ENCODE data around the gene RHOB. TPM values are rescaled to one million over a fixed set of nuclear protein-coding genes. Genes with fewer than 3 reads are reported as not detected.

The RHOB gene
- total and polyA plus RNA-seq, 7 donors = 111 to 669 (median 194) TPM

- H3K9me3 ChIP-seq = no peaks in the 10 kb centered on the region
- H3K4me3 ChIP-seq = no peak overlapping the region
- no peaks in the 10 kb centered on the region for H3K36me3 ChIP-seq (ENCODE audit: insufficient read depth in 1 of 2, low read depth in 1 of 2)
- TF ChIP-seq CTCF (IDR thresholded peaks at IDR 0.05) = no peak
- DNase-seq (no peak), ATAC-seq (no peak)
- no peaks in the 10 kb centered on the region for H3K27me3 ChIP-seq (ENCODE audit: insufficient read depth in 3 of 3, low read length in 2 of 3)
- H3K27ac ChIP-seq = no peak overlapping the region
- intact Hi-C loops (cut with DNase I) = no loop called here
- H3K4me1 ChIP-seq = peaks cover 10% of the 10 kb centered on the region
- 86 to 94% (median 94%) methylated on average over 3 of the region's 3 CpGs for WGBS, 3 donors
Observed at GRCh38 chr2:20486571-20486970, 39.7 kb downstream of the RHOB start.

DNA sequence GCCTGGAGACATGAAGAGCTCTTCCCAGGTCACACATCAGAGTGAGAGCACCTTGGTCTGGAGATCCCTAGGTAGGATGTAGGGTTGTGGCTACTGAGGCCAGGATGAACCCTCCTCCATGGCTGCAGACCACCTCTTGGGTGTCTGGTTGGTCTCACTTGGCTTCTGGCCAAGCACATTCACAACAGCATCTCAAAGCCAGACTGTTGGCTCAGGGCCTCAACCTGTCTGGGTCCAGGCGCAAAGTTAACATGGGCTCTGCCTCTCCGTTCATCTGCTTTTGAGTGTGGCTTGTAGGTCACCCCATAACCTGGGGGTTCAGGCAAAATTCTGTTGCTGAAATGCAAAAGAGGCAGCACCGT is 40.1 kb downstream of the RHOB start:
- Histone ChIP-seq H3K4me3 (no peak overlapping the region), H3K36me3 (ENCODE audit: insufficient read depth in 1 of 2, low read depth in 1 of 2) (no peaks in the 10 kb centered on the region), H3K27me3 (ENCODE audit: insufficient read depth in 3 of 3, low read length in 2 of 3) (no peaks in the 10 kb centered on the region), H3K4me1 (peaks cover 10% of the 10 kb centered on the region), H3K9me3 (no peaks in the 10 kb centered on the region), H3K27ac (no peak overlapping the region)
- DNase-seq (no peak), ATAC-seq (no peak)
- 82 to 88% (median 87%) methylated on average over 3 of the region's 3 CpGs for WGBS, 3 donors
- TF ChIP-seq CTCF (IDR thresholded peaks at IDR 0.05) = no peak
- intact Hi-C loops (cut with DNase I) = no loop called here

GRCh38 chr2:20487392-20488174 is 40.7 kb downstream of the RHOB start:
- no peak for TF ChIP-seq CTCF (IDR thresholded peaks at IDR 0.05)
- no peaks in the 10 kb centered on the region for H3K36me3 ChIP-seq (ENCODE audit: insufficient read depth in 1 of 2, low read depth in 1 of 2)
- DNase-seq (no peak), ATAC-seq (no peak)
- no peak overlapping the region for H3K4me3 ChIP-seq
- no peaks in the 10 kb centered on the region for H3K9me3 ChIP-seq
- H3K4me1 ChIP-seq = peaks cover 10% of the 10 kb centered on the region
- WGBS, 3 donors = 92 to 96% (median 93%) methylated on average over 9 of the region's 9 CpGs
- intact Hi-C loops (cut with DNase I) = no loop called here
- H3K27ac ChIP-seq = no peak overlapping the region
- H3K27me3 ChIP-seq (ENCODE audit: insufficient read depth in 3 of 3, low read length in 2 of 3) = no peaks in the 10 kb centered on the region

- no peak for TF ChIP-seq CTCF (IDR thresholded peaks at IDR 0.05)
- DNase-seq (no peak), ATAC-seq (no peak)
- Histone ChIP-seq H3K36me3 (ENCODE audit: insufficient read depth in 1 of 2, low read depth in 1 of 2) (no peaks in the 10 kb centered on the region), H3K27ac (no peak overlapping the region), H3K4me3 (no peak overlapping the region), H3K27me3 (ENCODE audit: insufficient read depth in 3 of 3, low read length in 2 of 3) (no peaks in the 10 kb centered on the region), H3K9me3 (no peaks in the 10 kb centered on the region), H3K4me1 (peaks cover 10% of the 10 kb centered on the region)
- 75 to 85% (median 76%) methylated on average over 9 of the region's 9 CpGs for WGBS, 3 donors
- intact Hi-C loops (cut with DNase I) = no loop called here
Observed at GRCh38 chr2:20488201-20488641, 41.3 kb downstream of the RHOB start.

DNA sequence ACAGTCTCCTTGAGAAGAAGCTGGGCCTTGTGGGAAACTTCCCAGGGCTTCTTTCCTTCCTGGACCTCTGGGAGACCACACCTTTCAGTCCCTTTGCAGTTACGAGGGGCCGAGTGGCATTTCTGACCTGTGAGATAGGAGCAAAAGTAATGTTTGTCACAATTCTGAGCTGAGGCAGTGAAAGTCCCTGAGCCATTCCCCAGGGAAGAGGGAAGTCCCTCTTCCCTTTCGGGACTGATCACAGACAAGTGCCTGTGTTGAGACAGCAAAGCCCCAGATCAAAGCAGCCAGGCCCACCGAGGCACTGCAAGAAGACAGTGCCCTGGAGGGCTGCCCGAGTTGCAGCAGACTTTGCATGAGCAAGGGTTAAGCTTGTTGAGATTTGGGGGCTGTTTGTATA is 41.9 kb downstream of the RHOB start:
- Histone ChIP-seq H3K4me3 (no peak overlapping the region), H3K27me3 (ENCODE audit: insufficient read depth in 3 of 3, low read length in 2 of 3) (no peaks in the 10 kb centered on the region), H3K27ac (no peak overlapping the region), H3K9me3 (no peaks in the 10 kb centered on the region), H3K36me3 (ENCODE audit: insufficient read depth in 1 of 2, low read depth in 1 of 2) (no peaks in the 10 kb centered on the region), H3K4me1 (peaks cover 6% of the 10 kb centered on the region)
- TF ChIP-seq CTCF (IDR thresholded peaks at IDR 0.05) = no peak
- DNase-seq = no peak
- intact Hi-C loops (cut with DNase I) = no loop called here
- 69 to 84% (median 76%) methylated on average over 5 of the region's 5 CpGs for WGBS, 3 donors
- no peak for ATAC-seq

Data from psoas muscle (tissue), 8 donors.